NK-92 treated with Interleukin-12 subunit alpha and Interleukin-12 subunit beta, amount 100 ng/mL, for 24 hours (cell line): ENCODE results near the gene DCTPP1.
A peak's percentile ranks its signal among the peaks of the same experiment; 100 is the strongest.
"Not testable (repeated sequence)": the region's sequence is repeated elsewhere in the genome, so short reads cannot be mapped to it uniquely, and the experiment has no call there.

Source experiments
- DNase-seq: peaks from one replicate; lab custom pipeline; 2025; lab: John Stamatoyannopoulos, UW

The DCTPP1 gene

DNA sequence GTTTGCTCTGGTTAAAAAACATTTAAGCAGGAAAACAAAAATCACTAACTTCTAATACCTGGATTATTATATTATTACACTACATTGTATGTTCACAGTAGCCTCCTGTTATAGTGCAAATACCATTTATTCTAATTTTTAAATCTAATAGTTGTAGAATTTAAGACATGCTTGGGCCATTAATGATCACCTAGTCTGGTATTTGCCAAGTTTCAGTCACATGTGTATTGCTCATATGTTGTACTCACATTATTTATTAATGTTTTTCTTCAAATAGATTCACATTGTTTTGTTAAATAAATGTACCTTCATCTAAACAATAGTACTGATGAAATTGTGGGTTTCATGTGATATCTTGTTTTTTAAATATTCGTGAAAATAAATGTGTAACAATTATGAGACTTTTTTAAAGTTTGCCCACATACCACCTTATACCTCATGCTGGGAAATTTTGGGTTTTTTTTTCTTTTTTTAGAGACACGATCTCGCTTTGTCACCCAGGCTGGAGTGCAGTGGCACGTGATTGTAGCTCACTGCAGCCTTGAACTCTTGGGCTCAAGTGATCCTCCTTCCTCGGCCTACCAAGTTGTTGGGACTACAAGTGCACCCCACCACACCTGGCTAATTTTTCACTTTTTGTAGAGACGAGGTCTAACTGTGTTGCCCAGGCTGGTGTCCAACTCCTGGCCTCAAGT lies 16.6 kb downstream of the DCTPP1 start:
- no peak for DNase-seq

DNA sequence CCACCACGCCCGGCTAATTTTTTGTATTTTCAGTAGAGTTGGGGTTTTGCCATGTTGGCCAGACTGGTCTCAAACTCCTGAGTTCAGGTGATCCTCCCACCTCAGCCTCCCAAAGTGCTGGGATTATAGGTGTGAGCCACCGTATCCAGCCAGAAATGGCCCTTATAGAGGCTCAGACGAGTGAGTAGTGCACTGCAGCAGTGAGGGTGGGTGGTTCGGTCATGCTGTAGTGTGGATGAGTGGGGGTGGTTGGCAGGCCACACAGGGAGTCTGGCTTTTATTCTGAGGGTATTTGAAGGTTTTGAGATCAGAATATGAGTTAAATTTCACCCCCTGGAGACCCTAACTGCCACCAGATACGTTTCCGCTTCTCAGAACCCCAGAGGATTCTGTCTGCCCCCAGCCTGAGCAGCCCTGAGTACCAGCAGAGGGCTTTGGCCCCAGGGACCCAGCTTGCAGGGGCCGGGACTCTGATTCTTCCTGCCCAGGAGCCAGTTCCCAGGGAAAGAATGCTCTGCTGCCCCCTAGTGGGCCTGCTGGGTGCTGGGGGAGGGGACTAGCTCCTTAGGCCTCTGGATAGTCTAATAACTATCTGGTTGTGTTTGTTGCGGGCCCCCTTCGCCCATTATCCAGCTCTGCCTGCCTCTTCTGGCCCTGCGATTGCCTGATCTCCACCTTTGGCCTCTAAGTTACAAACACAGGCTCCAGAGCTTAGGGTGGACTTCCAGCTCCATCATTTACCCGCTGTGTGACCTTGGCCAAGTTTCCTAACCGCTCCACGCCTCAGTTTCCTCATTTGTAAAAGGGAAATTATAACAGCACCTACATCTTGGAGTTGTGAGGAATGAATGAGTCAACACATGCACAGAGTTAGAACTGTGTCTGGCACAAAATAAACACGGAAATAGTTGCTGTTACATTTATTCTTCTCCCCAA lies 20.4 kb downstream of the DCTPP1 start:
- peak; percentile 76 for DNase-seq

DNA sequence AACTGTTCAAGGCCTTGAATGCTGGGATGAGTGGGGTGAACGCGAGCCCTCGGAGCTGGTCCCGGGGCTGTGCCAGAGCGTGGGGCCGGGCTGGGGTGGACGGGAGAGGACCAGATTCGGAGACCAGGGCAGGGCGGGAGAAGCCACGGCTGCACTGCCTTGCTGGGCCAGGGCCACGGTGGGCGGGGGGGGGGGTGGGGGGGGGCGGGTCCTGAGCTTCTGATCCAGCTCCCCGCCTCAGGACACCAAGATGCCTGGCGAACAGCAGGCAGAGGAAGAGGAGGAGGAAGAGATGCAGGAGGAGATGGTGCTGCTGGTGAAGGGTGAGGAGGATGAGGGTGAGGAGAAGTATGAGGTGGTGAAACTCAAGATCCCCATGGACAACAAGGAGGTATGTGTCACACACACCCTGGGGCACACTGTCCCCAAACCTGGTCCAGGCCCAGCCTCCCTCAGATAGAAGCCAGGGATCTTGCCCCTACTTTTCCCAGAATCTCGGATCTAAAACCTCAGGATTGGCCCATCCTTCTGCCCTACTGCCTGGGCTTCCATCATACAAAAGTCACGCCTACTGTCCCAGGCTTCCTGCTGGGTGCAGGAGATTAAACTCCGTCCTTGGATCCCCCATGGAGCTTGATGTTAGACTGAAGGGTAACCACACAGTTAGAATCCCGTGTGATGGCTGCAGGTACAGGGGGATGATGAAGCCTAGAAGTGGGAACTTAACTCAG lies 21.9 kb downstream of the DCTPP1 start:
- no peak for DNase-seq

GRCh38 chr16:30407102-30407803 lies 22.6 kb downstream of the DCTPP1 start, which contains the start of gene ZNF771:
Gene ZNF771, plus strand, starts transcription at chr16:30407606. Its CDS starts 448 bp downstream, at chr16:30408054.
- DNase-seq, result peak; percentile 86

DNA sequence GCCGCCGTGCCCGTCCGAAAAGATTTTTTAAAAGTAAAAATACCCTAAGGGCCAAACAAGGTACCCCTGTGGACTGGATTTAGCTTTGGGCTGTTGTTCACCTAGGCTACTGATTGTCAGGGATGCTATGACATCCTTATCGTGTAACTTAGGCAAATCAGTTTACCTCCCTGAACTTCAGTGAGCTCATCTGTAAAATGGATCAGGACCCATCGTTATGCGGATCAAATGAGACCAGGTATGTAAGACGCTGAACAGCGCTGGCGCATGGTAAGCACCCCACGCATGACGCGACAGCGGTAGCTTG lies 23.1 kb downstream of the DCTPP1 start:
- no peak for DNase-seq

DNA sequence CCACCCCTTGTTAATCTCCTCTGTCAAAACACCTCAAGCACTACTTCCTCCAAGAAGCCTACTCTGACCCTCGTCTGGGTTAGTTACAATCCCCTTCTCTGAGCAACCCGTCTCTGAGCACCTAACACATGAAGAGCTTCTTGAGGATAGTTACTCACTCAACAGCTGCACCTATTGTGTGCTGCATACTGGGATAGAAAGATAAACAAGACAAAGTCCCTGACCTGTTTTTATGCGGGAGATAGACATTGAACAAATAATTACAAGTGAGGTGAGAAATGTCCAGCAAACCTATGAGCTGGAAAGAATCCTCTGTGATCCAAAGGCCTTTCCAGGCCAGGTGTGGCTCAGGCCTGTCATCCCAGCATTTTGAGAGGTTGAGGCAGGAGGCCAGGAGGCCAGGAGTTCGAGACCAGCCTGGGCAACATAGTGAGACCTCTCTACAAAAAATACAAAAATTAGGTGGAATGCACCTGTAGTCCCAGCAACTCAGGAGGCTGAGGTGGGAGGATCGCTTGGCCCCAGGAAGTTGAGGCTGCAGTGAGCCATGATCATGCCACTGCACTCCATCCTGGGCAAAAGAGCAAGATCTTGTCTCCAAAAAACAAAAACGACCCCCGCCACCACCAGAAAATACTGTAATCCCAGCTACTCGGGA lies 27.9 kb downstream of the DCTPP1 start:
- no peak for DNase-seq

GRCh38 chr16:30399435-30400186 lies 30.2 kb downstream of the DCTPP1 start:
- no peak for DNase-seq

GRCh38 chr16:30398661-30399434 lies 31.0 kb downstream of the DCTPP1 start:
- no peak for DNase-seq

- DNase-seq, result peak; percentile 30
These were observed 31.8 kb downstream of the DCTPP1 start for GRCh38 chr16:30397776-30398660.

DNA sequence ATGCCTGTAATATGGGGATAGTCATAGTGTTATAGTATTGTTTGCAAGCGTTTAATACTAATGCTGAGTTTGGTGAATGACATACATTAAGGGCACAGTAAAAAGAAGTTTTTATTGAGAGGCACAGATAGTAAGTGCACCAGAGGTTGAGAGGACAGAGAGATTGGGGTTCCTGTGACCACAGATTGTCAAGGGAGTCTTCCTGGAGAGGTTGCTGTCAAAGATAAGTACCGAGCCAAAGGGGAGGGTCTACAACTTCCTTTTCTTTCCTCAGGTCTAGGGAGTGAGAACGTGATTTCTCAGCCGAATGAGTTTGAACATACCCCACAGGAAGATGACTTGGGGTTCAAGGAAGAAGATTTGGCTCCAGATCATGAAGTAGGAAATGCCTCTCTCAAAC lies 32.8 kb downstream of the DCTPP1 start:
- no peak for DNase-seq

DNA sequence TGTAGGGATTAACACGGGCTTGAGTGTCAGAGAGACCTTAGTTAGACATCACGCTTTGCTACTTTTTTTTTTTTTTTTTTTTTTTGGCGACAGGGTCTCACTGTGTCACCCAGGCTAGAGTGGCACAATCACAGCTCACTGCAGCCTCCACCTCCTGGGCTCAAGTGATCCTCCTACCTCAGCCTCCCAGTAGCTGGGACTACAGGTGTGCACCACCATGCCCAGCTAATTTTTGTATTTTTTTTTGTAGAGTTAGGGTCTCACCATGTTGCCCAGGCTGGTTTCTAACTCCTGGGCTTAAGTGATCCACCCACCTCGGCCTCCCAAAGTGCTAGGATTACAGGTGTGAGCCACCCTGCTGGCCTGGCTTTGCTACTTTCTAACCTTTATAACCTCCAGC lies 33.2 kb downstream of the DCTPP1 start:
- DNase-seq, result not testable (repeated sequence)

DNA sequence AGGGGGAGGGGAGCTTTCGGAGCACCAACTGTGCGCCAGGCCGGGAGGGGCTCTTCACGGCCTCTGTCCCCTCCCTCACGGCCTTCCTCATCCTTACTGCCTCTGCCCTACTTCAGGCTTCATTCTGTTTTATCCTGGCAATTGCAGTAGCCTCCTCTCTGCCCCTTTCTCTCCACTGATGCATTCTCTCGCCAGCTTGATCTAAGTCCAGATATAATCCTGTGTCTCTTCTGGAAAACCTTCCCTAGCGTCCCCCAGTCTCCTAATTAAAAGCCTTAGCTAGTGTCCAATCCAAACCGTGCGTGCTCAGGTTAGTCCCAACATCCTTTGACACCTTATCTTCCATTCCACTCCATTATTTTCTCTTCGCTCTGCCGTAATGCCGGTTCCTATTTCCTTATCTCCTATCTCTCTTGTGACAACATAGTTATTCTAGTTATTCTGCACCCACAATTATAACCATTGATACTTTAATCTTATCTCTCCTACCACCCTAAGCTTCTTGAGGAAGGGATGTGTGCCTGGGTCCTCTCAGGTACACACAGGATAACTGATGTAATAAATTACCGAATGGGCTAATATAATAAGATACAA lies 33.7 kb downstream of the DCTPP1 start:
- no peak for DNase-seq

DNA sequence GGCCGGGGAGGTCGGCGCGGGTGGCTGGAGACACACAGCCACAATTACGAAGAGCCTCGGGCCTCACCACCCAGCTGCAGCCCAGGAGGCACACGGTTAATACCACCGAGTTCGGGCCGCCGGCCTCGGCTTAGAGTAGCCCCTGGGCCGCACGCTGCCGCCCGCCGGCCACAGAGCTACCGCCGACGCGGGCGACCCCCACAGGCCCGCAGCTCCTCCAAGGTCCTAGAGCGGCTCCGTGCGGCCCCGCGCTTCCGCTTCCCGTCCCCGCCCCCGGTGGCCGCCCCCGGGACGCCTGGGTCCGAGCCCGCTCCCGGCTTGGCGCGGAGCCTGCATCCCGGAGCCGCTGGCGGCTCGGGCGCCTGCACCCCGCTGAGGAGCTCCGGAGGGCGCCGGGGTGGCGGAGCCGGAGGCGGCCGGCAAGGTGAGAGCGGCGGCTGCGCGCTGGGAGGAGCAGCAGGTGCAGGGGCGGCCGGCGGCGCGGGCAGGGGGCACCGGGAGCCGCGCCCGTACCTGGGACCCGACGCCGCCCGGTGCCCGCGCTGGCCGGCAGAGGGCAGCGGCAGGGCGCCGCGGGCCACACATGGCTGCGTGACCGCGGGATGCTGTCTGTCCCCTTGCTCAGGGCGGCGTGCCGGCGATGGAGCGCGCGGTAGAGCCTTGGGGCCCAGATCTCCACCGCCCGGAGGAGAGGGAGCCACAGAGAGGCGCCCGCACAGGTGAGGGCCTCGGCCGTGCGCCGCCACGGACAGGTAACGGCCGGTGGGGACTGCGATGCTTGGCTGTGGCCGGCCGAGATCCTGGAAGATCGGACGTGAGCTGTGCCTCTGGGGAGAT lies 34.5 kb downstream of the DCTPP1 start, which contains the start of gene ZNF48:
TSS of gene ZNF48 (plus strand) at position 266 of the 837 bp plus-strand sequence. CDS start at position 641, 375 bp downstream.
- DNase-seq, result peak; percentile 54

- no peak for DNase-seq
These were observed 35.2 kb downstream of the DCTPP1 start for GRCh38 chr16:30394592-30395154.

- DNase-seq, result no peak
These were observed 46.3 kb downstream of the DCTPP1 start for GRCh38 chr16:30383521-30383920.

GRCh38 chr16:30382111-30382881 lies 47.5 kb downstream of the DCTPP1 start, which contains the start of gene SEPTIN1:
Gene SEPTIN1, minus strand, starts transcription at chr16:30382561. Its CDS starts 19 bp downstream, at chr16:30382542.
- DNase-seq, result peak; percentile 74
